HEK293 (cell line): ENCODE measurements around the gene MYO5B.

Experiments used
- ZNF138 ChIP-seq: fragments of 450-650 bp; formaldehyde crosslinking; IDR thresholded peaks from 2 replicates; pipeline ENCODE4 v1.5.1; 2016; ENCODE audit warnings: missing biosample characterization, missing genetic modification characterization, borderline replicate concordance
- ZNF184 ChIP-seq: fragments of 450-650 bp; IDR thresholded peaks from 2 replicates; pipeline ENCODE4 v1.5.1; 2018; ENCODE audit warnings: missing biosample characterization, mild to moderate bottlenecking, missing genetic modification characterization
- ZNF19 ChIP-seq: fragments of 450-650 bp; formaldehyde crosslinking; IDR thresholded peaks from 2 replicates; pipeline ENCODE4; 2016; ENCODE audit warnings: missing biosample characterization, missing genetic modification characterization, low read depth
- ZNF274 ChIP-seq, 2 experiments: fragments of 200-500 bp in 1 of 2; fragments of 450-650 bp in 1 of 2; sonication (Bioruptor generic) in 1 of 2; formaldehyde crosslinking in 1 of 2; IDR thresholded peaks; 2 replicates each; pipeline versions ENCODE4 v1.5.1 to v1.6.1; 2014 to 2016; ENCODE audit warnings: borderline replicate concordance in 1 of 2, inconsistent platforms in 1 of 2, low read length in 1 of 2, missing biosample characterization in 1 of 2, missing genetic modification characterization in 1 of 2
- ZNF423 ChIP-seq: fragments of 450-650 bp; formaldehyde crosslinking; IDR thresholded peaks from 2 replicates; pipeline ENCODE4 v1.5.1; 2016; ENCODE audit warnings: missing biosample characterization, missing genetic modification characterization
- ZNF501 ChIP-seq: fragments of 450-650 bp; formaldehyde crosslinking; IDR thresholded peaks from 2 replicates; pipeline ENCODE4 v1.5.1; 2016; ENCODE audit warnings: missing biosample characterization, missing genetic modification characterization
- ZNF529 ChIP-seq: fragments of 450-650 bp; formaldehyde crosslinking; IDR thresholded peaks from 2 replicates; pipeline ENCODE4 v1.5.1; 2017; ENCODE audit warnings: missing genetic modification characterization, missing biosample characterization; ENCODE audit not compliant: insufficient replicate concordance
- TF ChIP-seq, protein P1 (sequence below): fragments of 450-650 bp; formaldehyde crosslinking; IDR thresholded peaks from 2 replicates; pipeline ENCODE4 v1.5.1; 2016; ENCODE audit warnings: missing biosample characterization, missing genetic modification characterization
- TF ChIP-seq, protein P2 (sequence below): fragments of 450-650 bp; formaldehyde crosslinking; IDR thresholded peaks from 2 replicates; pipeline ENCODE4 v1.5.1; 2016; ENCODE audit warnings: missing biosample characterization, missing genetic modification characterization
- TF ChIP-seq, protein P3 (sequence below): fragments of 450-650 bp; formaldehyde crosslinking; IDR thresholded peaks from 2 replicates; pipeline ENCODE4 v1.5.1; 2016; ENCODE audit warnings: missing biosample characterization, missing genetic modification characterization

DNA sequence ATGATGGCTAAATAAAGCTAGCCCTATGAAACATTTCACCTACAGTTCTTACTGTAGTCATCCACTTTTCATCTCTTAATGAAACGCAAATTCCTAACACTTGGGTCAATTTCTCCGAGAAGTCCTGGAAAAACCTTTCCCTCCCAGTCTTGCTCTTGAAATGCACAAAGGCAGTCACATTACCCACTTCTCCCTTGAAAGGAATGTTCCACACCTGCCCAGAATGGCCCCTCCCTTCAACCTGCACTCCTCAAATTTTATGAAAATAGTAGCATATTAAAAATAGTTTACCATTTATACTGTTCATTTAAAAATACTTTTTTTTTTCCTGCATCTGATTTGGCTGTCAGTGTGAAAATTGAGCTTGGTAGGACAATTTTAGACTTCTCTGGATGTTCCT lies 316.9 kb downstream of the MYO5B start:
- TF ChIP-seq, protein P1, sequence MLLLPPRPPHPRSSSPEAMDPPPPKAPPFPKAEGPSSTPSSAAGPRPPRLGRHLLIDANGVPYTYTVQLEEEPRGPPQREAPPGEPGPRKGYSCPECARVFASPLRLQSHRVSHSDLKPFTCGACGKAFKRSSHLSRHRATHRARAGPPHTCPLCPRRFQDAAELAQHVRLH (tag by site-specific recombination): no peak
- no peak for TF ChIP-seq ZNF184 (tag by site-specific recombination)
- TF ChIP-seq ZNF19: no peak
- TF ChIP-seq, protein P2, sequence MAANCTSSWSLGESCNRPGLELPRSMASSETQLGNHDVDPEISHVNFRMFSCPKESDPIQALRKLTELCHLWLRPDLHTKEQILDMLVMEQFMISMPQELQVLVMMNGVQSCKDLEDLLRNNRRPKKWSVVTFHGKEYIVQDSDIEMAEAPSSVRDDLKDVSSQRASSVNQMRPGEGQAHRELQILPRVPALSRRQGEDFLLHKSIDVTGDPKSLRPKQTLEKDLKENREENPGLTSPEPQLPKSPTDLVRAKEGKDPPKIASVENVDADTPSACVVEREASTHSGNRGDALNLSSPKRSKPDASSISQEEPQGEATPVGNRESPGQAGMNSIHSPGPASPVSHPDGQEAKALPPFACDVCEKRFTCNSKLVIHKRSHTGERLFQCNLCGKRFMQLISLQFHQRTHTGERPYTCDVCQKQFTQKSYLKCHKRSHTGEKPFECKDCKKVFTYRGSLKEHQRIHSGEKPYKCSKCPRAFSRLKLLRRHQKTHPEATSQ: no peak
- TF ChIP-seq, protein P3, sequence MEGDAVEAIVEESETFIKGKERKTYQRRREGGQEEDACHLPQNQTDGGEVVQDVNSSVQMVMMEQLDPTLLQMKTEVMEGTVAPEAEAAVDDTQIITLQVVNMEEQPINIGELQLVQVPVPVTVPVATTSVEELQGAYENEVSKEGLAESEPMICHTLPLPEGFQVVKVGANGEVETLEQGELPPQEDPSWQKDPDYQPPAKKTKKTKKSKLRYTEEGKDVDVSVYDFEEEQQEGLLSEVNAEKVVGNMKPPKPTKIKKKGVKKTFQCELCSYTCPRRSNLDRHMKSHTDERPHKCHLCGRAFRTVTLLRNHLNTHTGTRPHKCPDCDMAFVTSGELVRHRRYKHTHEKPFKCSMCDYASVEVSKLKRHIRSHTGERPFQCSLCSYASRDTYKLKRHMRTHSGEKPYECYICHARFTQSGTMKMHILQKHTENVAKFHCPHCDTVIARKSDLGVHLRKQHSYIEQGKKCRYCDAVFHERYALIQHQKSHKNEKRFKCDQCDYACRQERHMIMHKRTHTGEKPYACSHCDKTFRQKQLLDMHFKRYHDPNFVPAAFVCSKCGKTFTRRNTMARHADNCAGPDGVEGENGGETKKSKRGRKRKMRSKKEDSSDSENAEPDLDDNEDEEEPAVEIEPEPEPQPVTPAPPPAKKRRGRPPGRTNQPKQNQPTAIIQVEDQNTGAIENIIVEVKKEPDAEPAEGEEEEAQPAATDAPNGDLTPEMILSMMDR (tag by site-specific recombination): no peak
- TF ChIP-seq ZNF274 (IDR thresholded peaks at IDR 0.05; ENCODE audit: low read length): no peak
- TF ChIP-seq ZNF274 (tag by site-specific recombination; IDR thresholded peaks at IDR 0.05; ENCODE audit: borderline replicate concordance): no peak
- TF ChIP-seq ZNF501 (tag by site-specific recombination): no peak
- TF ChIP-seq ZNF138: no peak
- TF ChIP-seq ZNF423 (tag by site-specific recombination): no peak
- no peak for TF ChIP-seq ZNF529 (tag by site-specific recombination)
